Transverse colon (tissue), 4 donors: ENCODE measurements around the gene EP400. TPM values are rescaled to one million over a fixed set of nuclear protein-coding genes. Genes with fewer than 3 reads are reported as not detected.

Experiments used
- DNase-seq: peaks from one replicate; pipeline ENCODE4 v3.0.0-alpha.2; 2019
- H3K27ac ChIP-seq, 4 donors: fragments of 200-600 bp; sonication (generic); 2 replicates each; pipeline ENCODE4 v1.5.1; 2016 to 2018; ENCODE audit warnings: inconsistent platforms in 4 of 4
- H3K27me3 ChIP-seq: fragments of 200-600 bp; sonication (generic); 2 replicates; pipeline ENCODE4 v1.5.1; 2017; ENCODE audit warnings: inconsistent platforms
- H3K36me3 ChIP-seq, 4 donors: fragments of 200-600 bp; sonication (generic); 2 replicates each; pipeline ENCODE4 v1.5.1; 2017 to 2019; ENCODE audit warnings: inconsistent platforms in 4 of 4
- H3K4me1 ChIP-seq, 4 donors: fragments of 200-600 bp; sonication (generic); 2 replicates each; pipeline ENCODE4 v1.5.1; 2017 to 2020; ENCODE audit warnings: inconsistent platforms in 4 of 4
- H3K4me3 ChIP-seq, 4 donors: fragments of 200-600 bp; sonication (generic); 1 replicate in 1 of 4; 2 replicates in 3 of 4; pipeline versions ENCODE4 v1.5.1 to v1.6.1; 2017 to 2019; ENCODE audit warnings: inconsistent platforms in 4 of 4
- H3K9me3 ChIP-seq, 2 donors: fragments of 200-600 bp; sonication (generic); 2 replicates each; pipeline ENCODE4 v1.5.1; 2017 to 2019; ENCODE audit warnings: inconsistent platforms in 2 of 2
- CTCF ChIP-seq, 5 experiments: fragments of 200-600 bp in 3 of 5; fragments of 450-650 bp in 2 of 5; sonication (generic) in 3 of 5; IDR thresholded peaks; 1 replicate in 2 of 5; 2 replicates in 3 of 5; pipeline ENCODE4 v1.5.1; 2016 to 2017; ENCODE audit warnings: antibody characterized with exemption in 5 of 5, inconsistent platforms in 3 of 5, mild to moderate bottlenecking in 2 of 5, moderate library complexity in 1 of 5
- EP300 ChIP-seq: sonication (generic); formaldehyde crosslinking; IDR thresholded peaks from one replicate; pipeline ENCODE4 v1.6.1; 2017; ENCODE audit warnings: antibody characterized with exemption, low read depth
- POLR2A ChIP-seq: fragments of 450-650 bp; IDR thresholded peaks from one replicate; pipeline ENCODE4 v1.6.1; 2016; ENCODE audit warnings: antibody characterized with exemption, mild to moderate bottlenecking, moderate library complexity
- POLR2AphosphoS5 ChIP-seq, 3 donors: sonication (generic); formaldehyde crosslinking; IDR thresholded peaks; one replicate each; pipeline ENCODE4 v1.6.1; 2016; ENCODE audit warnings: antibody characterized with exemption in 3 of 3
- WGBS, 2 donors: methylation state at CpG; one replicate each; pipeline ENCODE4 v1.1.5; 2018; ENCODE audit warnings: low coverage in 1 of 2; 5-methylcytosine and 5-hydroxymethylcytosine counted together
- in situ Hi-C, 4 donors: fragments of 200-750 bp; cut with MboI; loops; one replicate each; pipeline versions ENCODE4 v1.15.0 to v1.15.1; 2017; ENCODE audit warnings: low sequenced_read_pairs in 3 of 4, low pct_ligation_motif_present in 1 of 4, low pct_unique_long_range_greater_than_20kb in 1 of 4
- intact Hi-C: fragments of 100-400 bp; cut with DNase I; formaldehyde crosslinking; loops from one replicate; pipeline ENCODE4 v1.15.1; 2023; ENCODE audit warnings: low total_unique reads
- total RNA-seq, 4 donors: library from RNA; depleted of rRNA; stranded (reverse); fragments of >200 nt; gene quantifications; one replicate each; pipeline ENCODE4 v1.1.0, GENCODE V29; 2016

EP400 gene
- total RNA-seq, 4 donors from 2014 or later = 25.4 to 67.3 (median 37.5) TPM

- WGBS, 2 donors = 70 to 90% methylated on average over 2 to 12 of the region's 13 CpGs
- H3K4me3 ChIP-seq = no peak overlapping the region
- H3K27me3 ChIP-seq = no peaks in the 10 kb centered on the region
- no peaks in the 10 kb centered on the region for H3K9me3 ChIP-seq
- DNase-seq = no peak
- H3K27ac ChIP-seq = no peak overlapping the region
- H3K36me3 ChIP-seq = peaks cover 0 to 16% (median 6%) of the 10 kb centered on the region in 4 donors
- TF ChIP-seq POLR2A (no peak), CTCF (IDR thresholded peaks at IDR 0.05) (no peak), EP300 (no peak), POLR2AphosphoS5 (IDR thresholded peaks at IDR 0.05) (no peak)
- intact Hi-C loops = no loop called here
- in situ Hi-C loops = no loop called here
- H3K4me1 ChIP-seq = peaks cover 13 to 17% (median 14%) of the 10 kb centered on the region in 4 donors
Observed at GRCh38 chr12:131905081-131905629, 44.6 kb upstream of the EP400 start.

GRCh38 chr12:131905630-131906091 lies 44.1 kb upstream of the EP400 start:
- in situ Hi-C loops = no loop called here
- Histone ChIP-seq H3K36me3 (peaks cover 0 to 20% (median 6%) of the 10 kb centered on the region in 4 donors), H3K9me3 (no peaks in the 10 kb centered on the region), H3K27ac (no peak overlapping the region), H3K4me1 (peaks cover 13 to 17% (median 14%) of the 10 kb centered on the region in 4 donors), H3K27me3 (no peaks in the 10 kb centered on the region), H3K4me3 (no peak overlapping the region)
- TF ChIP-seq EP300 = no peak
- no peak for TF ChIP-seq POLR2AphosphoS5 (IDR thresholded peaks at IDR 0.05)
- TF ChIP-seq POLR2A = no peak
- no peak for TF ChIP-seq CTCF (IDR thresholded peaks at IDR 0.05)
- no peak for DNase-seq
- intact Hi-C loops = no loop called here
- WGBS, 2 donors = 88% methylated on average over 15 of the region's 15 CpGs; no CpG with 5 or more reads in 1 of the 2 donors

- Histone ChIP-seq H3K36me3 (peaks cover 0 to 24% (median 6%) of the 10 kb centered on the region in 4 donors), H3K9me3 (no peaks in the 10 kb centered on the region), H3K27ac (no peak overlapping the region), H3K27me3 (no peaks in the 10 kb centered on the region), H3K4me1 (peaks cover 2 to 12% (median 7%) of the 10 kb centered on the region in 4 donors), H3K4me3 (no peak overlapping the region)
- in situ Hi-C loops = no loop called here
- intact Hi-C loops = no loop called here
- 91% methylated on average over 31 of the region's 31 CpGs; no CpG with 5 or more reads in 1 of the 2 donors for WGBS, 2 donors
- no peak for DNase-seq
- TF ChIP-seq POLR2A (no peak), CTCF (IDR thresholded peaks at IDR 0.05) (no peak), EP300 (no peak), POLR2AphosphoS5 (IDR thresholded peaks at IDR 0.05) (no peak)
Observed at GRCh38 chr12:131907379-131908091, 42.2 kb upstream of the EP400 start.

- H3K36me3 ChIP-seq = peaks cover 0 to 24% (median 6%) of the 10 kb centered on the region in 4 donors
- in situ Hi-C loops = no loop called here
- H3K4me3 ChIP-seq = no peak overlapping the region
- DNase-seq = no peak
- peaks cover 0 to 10% (median 8%) of the 10 kb centered on the region in 4 donors for H3K4me1 ChIP-seq
- intact Hi-C loops = no loop called here
- H3K27ac ChIP-seq = no peak overlapping the region
- H3K27me3 ChIP-seq = no peaks in the 10 kb centered on the region
- TF ChIP-seq POLR2AphosphoS5 (IDR thresholded peaks at IDR 0.05) = no peak
- TF ChIP-seq POLR2A = no peak
- TF ChIP-seq EP300 = no peak
- TF ChIP-seq CTCF (IDR thresholded peaks at IDR 0.05) = no peak
- 98% methylated on average over 90 of the region's 96 CpGs; no CpG with 5 or more reads in 1 of the 2 donors for WGBS, 2 donors
- H3K9me3 ChIP-seq = no peaks in the 10 kb centered on the region
Observed at GRCh38 chr12:131908092-131909080, 41.4 kb upstream of the EP400 start.
